Activated CD8-positive, alpha-beta memory T cell treated with anti-CD3 and anti-CD28 coated beads, Interleukin-2, amount 50 U/mL, for 48 hours (primary cell): Measurements from ENCODE around the gene NSUN7.
"Not testable (repeated sequence)": the region's sequence is repeated elsewhere in the genome, so short reads cannot be mapped to it uniquely, and the experiment has no call there.

ENCODE experiments used
- DNase-seq: peaks from one replicate; pipeline ENCODE4 v3.0.0-alpha.2; 2020

NSUN7 gene

DNA sequence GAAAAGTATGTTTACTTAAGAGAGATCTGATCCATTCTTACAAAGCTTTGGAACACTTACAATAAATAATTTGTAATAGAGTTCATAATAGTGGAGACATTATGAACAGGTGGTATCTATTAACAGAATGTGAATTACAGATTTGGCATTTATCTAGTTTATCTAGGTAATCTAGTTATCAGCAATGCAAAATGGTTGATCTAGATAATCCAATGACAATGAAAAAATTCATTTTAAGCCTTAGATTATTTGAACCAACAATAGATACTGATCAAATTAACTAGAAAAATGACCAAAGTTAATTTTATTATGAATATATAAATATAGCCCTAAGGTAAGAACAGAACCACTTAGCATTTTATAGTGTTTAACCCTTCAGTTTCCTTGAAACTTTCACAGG is 10.4 kb upstream of the NSUN7 start:
- DNase-seq, result no peak

DNA sequence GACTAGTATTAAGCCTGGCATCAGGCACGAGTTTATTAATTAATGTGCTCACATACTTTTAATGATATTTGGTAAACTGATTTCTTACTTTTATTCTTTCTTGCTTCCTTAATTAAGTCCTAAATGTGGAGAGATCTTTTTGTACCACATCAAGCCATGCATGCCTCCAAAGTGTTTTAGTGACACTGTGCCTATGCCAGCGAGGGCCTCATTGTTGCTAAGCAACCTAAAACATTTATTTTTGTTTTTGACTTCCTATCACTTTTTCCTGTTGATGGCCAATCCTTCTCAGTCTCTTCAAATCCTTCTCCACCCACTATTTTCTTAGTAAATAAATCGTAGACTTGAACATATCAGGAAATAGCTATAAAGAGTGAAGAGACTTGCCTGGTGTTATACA is 5.5 kb upstream of the NSUN7 start:
- no peak for DNase-seq

DNA sequence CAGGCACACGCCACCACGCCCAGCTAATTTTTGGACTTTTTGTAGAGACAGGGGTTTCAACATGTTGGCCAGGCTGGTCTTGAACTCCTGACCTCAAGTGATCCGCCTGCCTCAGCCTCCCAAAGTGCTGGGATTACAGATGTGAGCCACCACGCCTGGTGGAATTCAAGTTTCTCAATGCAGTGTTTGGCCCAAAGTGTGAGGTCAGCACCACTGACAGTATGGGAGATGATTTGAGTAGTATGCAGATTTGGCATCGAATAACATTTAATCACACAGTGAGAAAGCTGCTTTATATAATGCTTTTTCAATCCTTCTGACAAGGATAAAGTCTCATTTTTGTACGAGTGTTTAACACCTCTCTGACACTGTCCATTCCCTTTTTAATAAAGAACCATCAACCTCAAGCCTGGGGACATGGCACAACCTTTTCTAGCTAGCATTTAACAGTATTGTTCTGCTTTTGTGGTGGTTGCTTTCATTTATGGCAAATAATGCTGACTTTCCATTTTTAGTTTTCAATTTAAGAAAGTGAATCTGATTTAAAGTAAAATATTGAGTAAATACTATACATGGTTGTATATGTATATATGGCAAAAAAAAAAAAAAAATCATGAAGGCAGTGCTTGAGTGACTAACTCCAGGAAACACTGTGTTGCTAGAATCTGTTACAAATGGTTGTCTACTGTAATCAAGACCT is 4.3 kb upstream of the NSUN7 start:
- no peak for DNase-seq

DNA sequence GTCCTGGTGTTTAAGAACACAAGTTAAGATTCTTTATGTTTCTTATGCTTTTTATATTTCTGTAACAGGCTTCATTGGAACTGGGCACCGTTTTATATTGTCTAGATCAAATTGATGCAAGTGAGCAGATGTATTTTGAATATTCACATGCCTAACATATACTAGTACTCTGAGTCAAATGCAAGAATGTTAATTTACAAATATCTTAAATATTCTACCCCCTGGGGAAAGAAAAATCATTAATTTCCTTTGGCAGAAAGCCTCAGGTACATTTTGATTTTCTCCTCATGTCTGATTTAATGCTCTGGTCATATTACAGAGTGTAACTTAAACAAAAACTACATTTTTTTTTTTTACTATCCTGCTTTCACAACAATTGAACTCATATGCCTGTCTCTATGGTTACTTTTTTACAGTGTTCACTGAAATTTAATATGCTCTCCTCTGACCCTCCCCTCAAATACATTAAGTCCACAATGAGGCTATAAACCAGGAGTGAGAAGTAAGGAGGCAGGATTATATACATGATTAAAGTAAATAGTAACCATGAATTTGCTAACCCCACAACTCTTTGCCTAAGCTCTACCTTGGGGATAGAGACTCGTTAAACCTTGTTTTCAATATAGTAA is 2.4 kb upstream of the NSUN7 start:
- DNase-seq, result no peak

DNA sequence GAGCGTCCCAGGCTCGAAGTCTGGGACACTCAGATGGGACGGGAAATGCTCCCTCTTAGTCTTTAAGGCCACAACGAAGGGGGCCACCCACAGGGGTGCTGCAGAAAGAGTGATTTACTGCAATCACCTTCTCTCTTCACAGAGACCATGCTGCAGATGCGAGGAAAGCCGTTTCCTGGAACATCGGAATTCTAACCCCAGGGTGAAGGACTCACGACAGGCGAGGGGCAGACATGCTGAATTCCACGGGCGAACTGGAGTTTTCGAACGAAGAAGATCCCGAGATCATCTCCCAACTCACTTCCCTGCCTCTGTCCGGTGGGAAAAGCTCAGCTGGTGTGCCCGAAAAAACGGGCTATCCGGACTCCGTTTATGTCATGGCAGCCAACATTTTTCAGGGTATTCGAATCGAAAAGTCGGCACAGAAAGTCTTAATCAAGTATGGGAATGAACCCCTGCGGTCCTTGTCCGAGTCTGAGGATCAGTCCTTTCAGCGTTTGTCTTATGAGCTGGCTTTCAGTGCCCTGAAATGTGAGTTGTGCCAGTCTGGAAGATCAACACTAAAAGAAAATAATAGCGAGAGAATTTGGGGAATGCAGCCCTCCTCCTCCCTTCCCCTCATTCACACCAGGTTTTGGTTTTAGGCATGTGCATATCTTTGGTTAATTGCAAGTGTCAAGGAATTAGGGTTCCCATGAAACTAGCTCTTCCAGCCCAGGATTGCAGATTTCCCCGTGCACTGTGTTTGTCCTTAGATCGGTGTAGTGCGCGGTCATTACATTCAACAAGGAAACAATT is 905 bp downstream of the NSUN7 start:
- no peak for DNase-seq

DNA sequence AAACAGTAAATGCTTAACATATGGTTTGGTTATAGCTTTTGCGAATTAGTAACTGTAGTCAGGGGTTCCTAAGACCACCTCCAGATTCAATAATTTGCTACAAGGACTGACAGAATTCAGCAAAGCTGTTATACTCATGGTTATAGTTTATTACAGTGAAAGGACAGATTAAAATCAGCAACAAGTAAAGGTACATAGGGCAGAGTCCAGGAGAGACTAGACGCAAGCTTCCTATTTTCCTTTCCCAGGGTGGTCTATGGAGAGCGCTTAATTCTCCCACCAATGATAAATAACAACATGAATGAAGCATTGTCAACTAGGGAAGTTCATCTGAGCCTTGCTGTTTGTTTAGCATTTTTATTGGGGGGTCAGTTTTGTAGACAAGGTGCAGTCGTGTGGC is 5.9 kb downstream of the NSUN7 start:
- no peak for DNase-seq

DNA sequence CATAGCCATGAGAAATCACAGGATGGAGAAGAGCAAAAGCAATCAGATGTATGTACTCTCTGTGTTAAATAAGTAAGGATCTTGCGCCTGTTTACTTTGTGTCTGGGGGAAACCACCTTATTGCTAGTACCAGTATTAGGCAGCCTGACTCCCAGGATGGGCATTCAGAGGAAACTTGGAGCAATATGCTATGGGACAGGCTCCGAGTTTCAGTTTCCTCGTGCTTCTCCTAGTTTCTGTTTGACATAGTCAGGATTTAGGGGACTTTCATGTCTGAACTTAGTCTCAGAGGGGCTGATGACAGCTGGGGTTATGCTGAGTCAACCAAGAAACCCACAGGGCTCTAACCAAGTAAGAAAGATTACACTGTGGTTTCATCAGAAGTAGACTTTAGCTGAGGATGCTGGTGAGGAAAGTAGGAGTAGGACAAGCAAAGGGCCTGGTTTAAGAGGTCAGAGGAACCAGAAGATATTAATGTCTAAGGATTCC is 13.5 kb downstream of the NSUN7 start:
- no peak for DNase-seq

DNA sequence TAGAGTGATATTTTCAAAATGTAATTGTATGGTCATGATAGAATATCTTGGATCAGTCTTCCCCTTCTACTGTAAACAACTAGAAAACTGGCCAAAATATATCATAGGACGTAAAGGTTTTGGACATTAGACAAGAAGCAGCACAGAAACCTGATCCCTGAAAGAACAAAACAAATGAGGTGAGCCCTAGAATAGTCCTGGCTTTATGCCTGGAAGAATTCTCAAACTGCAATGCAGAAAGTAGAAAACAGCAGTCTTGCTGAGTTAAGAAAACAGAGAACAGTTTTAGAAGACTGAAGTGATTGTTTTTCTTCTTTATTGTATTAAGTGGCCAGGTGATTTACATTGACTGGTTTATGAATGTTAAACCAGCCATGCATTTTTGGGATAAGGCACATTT is 19.5 kb downstream of the NSUN7 start:
- no peak for DNase-seq

DNA sequence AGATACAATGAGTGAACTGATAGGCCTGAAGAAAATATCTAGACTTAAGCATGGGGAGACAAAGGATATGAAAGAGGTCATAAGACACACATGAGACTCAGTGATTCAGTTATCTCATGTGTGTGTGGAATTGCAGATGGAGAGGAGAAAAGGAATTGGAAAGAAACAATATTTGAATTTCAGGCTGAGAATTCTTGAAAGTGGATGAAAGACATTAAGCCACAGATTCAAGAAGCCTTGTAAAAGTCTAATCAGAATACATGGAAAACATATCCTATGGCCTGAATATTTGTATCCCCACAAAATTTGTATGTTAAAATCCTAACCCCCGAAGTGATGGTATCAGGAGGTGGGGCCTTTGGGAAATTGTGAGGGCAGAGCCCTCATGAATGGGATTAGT is 28.3 kb downstream of the NSUN7 start:
- no peak for DNase-seq

DNA sequence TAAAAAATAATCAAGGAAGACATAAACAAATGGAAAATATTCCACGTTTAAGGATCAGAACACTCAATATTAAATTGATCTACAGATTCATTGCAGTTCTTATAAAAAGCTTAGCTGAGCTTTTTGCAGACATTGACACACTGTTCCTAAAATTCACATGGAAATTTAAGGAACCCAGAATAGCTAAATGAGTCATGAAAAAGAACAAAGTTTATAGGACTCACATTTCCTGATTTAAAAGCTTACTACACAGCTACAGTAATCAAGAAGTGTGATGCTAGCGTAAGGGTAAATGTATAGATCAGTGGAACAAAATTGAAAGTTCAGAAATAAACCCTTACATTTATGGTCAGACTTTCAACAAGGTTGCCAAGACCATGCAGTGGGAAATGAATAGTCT is 33.1 kb downstream of the NSUN7 start:
- no peak for DNase-seq

DNA sequence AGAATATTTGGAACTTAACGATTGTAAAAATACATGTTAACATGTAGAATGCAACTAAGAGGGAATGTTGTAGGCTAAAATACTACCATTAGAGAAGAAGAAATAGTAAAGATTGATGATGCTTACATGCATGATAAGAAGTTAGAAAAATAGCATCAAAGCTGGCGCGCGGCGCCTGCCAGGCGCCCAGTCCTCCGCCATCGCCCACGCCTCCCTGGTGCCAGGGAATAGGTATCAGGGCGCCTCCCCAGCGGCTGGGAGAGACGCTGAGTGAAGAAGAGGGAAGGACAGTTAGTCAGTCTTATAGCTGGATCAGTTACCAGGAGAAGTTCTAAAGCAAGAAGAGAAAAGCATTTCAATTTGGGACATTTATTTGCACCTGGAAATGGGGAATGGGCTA is 36.0 kb downstream of the NSUN7 start:
- DNase-seq, result no peak

DNA sequence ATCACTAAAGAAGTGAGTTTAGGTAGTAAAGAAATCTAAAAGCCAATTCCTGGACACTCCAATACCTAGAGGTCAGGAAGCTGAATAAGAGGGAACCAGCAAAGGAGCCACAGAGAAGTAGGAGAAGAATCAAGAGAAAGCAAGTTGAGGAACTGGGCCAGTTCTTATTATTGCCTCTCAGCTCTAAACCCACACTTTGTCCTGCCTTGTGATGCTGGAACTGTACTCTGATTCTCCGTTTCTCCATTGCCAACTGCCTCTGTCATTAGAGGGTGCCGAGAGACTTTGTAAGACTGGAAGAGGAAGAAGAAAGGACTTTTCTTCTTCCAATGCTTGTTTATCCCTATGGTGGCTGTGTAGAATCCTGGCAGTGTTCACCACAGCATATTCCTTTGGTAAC is 38.6 kb downstream of the NSUN7 start:
- no peak for DNase-seq

DNA sequence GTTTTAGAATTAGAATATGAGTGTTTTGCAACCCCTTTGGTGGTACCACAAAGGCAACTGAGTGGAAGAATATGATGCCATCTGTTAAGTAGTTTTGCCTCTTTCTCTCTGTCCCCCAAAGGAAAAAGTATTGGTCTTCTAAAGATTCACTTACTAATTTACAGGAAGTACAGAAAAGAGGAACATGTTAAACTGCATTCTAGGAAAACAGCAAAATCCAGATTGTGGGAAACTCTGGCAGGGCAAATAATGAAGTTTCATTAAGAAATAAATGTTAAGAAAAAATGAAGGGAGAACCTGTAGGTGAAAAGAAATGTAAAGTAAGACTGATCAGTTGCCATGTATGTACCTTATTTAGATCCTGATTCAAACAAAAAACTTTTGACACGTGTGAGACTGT is 39.3 kb downstream of the NSUN7 start:
- no peak for DNase-seq

DNA sequence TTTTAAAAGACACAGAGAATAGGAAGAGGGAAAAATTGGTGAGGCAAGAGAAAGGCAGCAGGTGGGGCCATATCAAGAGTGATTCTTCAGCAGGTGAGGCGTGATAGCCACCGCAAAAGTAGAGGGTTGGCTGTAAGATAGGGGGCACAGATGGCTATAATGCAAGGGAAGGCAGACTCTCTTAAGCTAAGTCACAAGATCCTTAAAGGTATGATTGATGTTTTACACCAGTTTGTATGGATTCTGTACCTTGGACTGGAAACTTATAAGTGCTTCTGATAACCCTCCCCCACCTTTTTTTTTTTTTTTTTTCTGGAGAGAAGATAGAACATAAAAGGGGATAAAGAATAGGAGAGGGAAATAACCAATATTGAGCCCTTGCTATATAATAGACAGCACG is 40.0 kb downstream of the NSUN7 start:
- DNase-seq, result no peak

DNA sequence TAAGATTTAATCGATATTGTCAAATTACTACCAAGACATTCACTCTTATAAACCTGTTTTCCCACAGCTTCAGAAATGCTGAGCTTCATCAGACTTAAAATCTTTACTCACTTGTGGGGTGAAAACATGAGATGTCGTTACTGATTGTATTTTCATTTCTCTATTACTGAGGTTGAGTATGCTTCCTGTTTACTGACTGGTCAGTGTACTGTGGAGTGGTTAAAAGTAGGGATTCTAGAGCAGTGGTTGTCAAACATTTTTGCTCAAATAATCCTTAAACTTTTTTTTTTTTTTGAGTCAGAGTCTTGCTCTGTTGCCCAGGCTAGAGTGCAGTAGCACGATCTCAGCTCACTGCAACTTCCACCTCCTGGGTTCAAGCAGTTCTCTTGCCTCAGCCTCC is 50.3 kb downstream of the NSUN7 start:
- no peak for DNase-seq

DNA sequence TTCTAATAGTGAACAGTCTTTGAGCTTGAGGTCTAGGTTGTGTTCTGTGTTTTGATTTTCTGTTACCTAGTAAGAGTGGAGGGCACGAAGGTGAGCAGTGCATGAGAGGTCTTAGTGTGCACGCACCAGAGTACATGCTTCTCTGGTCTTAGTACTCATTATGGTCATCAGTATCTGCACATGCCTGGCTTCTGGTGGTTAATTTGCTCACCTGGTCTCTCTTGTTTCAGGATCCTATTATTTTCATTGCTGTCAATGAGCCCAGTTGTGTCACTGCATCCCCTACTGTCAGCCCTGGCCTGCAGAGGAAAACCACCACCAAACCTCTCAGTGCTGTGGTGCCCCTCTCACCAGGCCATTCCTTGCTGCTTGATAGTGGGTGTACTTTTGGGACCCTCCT is 54.8 kb downstream of the NSUN7 start:
- DNase-seq, result no peak

DNA sequence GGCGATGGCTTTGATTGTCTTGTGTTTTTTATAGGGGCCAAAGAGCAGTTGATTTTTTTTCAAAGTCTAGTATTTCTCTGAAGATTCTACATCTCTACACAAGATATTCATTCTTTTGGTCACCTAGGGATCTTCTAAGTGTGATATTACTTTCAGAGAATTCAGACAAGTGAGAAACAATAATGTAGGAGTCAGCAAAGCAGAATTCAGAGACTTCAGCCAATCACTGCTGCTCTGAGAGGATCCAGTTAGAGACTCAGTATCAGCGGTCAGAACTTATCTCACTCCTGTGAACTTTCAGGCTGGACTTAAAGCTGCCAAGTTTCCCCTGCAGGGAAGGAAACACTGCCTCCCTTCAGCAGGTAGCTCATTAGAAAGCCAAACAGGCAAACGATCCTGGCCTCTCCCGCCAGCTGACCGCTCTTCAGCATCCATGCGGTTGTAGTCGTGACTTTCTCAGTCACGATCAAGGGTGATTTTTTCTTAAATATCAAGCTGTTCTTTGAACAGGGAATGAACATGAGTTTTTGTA is 59.2 kb downstream of the NSUN7 start:
- no peak for DNase-seq

DNA sequence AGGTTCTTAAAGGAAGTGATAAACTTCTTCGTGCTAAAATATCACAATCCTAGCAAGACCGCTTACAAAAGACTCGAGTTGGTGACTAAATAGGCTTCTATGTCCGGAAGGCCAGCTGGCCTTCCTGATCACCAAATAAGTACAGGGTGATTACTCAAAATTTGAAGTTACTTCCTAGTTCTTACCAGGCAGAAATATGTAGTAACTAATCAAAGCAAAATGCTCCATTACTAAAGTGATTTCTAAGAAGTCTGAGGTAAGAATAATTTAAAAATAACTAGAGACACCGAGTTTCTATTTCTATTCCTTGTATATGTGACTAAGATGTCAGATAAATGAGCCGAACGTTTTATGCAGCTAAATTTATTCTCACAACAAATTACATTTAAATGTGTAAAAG is 62.2 kb downstream of the NSUN7 start:
- no peak for DNase-seq

DNA sequence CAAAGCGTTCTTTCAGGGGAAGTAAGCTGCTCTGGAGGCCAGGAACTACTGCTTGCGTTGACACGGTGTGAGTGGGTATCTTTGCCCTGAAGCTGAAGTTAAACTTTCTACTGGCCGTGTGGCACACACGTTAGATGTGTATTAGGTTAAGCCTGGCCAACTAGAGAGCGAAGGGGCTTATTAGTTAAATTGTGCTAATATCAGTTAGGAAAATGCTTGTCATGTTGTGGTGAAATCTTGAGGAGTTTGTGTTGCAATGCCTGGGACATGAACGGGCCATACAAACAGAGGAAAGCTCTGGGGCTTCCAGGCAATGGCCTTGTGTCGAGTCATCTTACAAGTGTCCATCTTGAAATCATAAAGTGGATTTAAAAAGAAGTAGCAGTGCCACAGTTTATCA is 62.6 kb downstream of the NSUN7 start:
- DNase-seq, result no peak

DNA sequence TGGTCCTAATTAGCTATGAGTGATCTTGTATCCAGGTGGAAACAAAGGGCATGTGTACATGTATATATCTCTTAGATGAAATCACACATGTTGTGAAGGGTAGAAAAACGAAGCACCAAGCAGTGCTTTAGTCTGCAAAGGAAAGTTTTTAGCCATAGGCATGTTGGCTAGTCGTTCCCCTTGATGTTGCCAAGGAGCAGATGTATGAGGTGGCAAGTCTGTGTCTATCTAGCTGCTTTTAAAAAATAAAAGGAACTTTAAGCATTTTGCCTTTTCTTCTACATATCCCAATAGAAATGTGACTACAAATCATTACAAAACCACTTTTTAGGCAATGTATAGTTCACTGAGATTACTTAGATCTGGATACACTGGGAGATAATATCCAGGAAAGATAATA is 63.1 kb downstream of the NSUN7 start:
- DNase-seq, result no peak

DNA sequence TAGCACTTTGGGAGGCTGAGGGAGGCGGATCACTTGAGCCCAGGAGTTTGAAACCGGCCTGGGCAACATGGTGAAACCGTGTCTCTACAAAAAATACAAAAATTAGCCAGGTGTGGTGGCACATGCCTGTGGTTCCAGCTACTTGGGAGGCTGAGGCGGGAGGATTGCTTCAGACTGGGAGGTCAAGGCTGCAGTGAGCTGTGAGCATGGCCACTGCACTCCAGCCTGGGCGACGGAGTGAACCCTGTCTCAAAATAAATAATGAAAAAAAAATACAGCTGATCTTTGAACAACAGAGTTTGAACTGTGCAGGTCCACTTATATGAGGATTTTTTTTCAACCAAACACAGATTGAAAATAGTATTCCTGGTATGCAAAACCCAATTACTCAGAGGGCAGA is 67.4 kb downstream of the NSUN7 start:
- not testable (repeated sequence) for DNase-seq

DNA sequence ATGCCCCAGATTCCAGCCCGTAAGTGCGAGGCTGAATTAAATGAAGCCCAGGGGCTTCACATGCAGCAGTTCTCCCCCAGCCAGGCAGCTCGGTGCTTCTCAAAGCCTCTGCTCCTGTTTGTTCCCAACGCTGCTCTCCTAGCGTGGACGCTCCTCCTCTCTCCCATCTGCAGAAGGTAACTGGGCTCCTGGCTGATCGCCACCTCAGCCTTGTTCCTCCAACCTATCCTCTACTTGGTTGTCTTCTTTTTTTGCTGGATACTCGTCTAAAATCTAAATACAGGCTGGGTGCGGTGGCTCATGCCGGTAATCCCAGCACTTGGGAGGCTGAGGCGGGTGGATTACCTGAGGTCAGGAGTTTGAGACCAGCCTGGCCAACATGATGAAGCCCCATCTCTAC is 70.3 kb downstream of the NSUN7 start:
- no peak for DNase-seq

DNA sequence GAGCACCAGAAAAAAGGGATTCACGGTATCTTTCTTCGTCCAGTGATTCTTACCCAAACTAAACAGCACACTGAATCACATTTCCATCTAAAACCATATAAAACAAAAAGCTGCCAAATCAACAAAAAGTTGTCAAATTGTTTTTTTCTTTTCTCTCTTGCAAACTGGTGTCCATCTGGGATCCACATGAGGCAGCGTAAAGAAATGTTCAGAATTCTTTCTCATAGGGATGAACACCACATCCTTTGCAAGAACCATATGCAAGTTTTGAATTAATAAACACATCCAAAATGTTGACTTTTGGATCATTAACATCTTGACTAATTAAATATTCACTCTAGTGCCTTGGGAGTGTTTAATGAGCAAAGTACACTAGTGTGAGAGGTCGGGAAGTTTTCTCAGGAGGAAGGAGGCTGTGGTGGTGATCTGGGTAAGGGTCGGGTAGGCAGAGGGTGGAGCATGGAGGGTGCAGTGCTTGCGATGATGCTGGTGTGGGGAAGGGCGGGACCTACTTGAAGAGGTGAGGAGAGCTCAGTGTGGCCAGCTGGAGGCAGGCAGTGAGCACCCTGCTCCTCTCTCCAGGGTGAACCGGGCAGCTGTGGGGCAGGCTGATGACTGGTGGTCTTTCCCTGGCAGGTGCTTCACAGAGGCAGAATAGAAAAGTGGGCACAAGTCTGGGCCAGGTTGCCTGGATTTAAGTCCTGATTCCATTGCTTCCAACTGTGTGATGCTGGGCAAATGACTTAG is 72.8 kb downstream of the NSUN7 start:
- DNase-seq, result no peak
